GM19438 (cell line): Measurements from ENCODE around the gene GBP6.
"Not testable (repeated sequence)": the region's sequence is repeated elsewhere in the genome, so short reads cannot be mapped to it uniquely, and the experiment has no call there.

ENCODE experiments used
- ATAC-seq: cut with Tn5 transposase; IDR thresholded peaks from one replicate; pipeline ENCODE4 v1.9.1; 2021; ENCODE audit warnings: low read depth; ENCODE audit not compliant: unreplicated experiment

GBP6 gene

GRCh38 chr1:89367221-89367620 is 3.4 kb downstream of the GBP6 start:
- no peak for ATAC-seq

GRCh38 chr1:89369331-89369730 is 5.5 kb downstream of the GBP6 start:
- ATAC-seq: no peak

- not testable (repeated sequence) for ATAC-seq
These were observed 10.0 kb downstream of the GBP6 start for GRCh38 chr1:89373810-89374209.

- ATAC-seq: no peak
These were observed 14.1 kb downstream of the GBP6 start for GRCh38 chr1:89378001-89378400.

GRCh38 chr1:89381618-89382017 is 17.8 kb downstream of the GBP6 start:
- ATAC-seq: no peak

GRCh38 chr1:89382479-89382878 is 18.6 kb downstream of the GBP6 start:
- no peak for ATAC-seq

- no peak for ATAC-seq
These were observed 19.3 kb downstream of the GBP6 start for GRCh38 chr1:89383185-89383584.

- ATAC-seq: no peak
These were observed 26.8 kb downstream of the GBP6 start for GRCh38 chr1:89390707-89391106.

- no peak for ATAC-seq
These were observed 27.8 kb downstream of the GBP6 start for GRCh38 chr1:89391686-89392085.

- no peak for ATAC-seq
These were observed 31.0 kb downstream of the GBP6 start for GRCh38 chr1:89394851-89395250.

- no peak for ATAC-seq
These were observed 33.0 kb downstream of the GBP6 start for GRCh38 chr1:89396902-89397301.

GRCh38 chr1:89405275-89405929 is 41.5 kb downstream of the GBP6 start:
- ATAC-seq: no peak

GRCh38 chr1:89407360-89407759 is 43.5 kb downstream of the GBP6 start:
- ATAC-seq: no peak

GRCh38 chr1:89407768-89408167 is 43.9 kb downstream of the GBP6 start:
- not testable (repeated sequence) for ATAC-seq

GRCh38 chr1:89425056-89425455 is 61.2 kb downstream of the GBP6 start:
- ATAC-seq: no peak

GRCh38 chr1:89429062-89429461 is 65.2 kb downstream of the GBP6 start:
- no peak for ATAC-seq

GRCh38 chr1:89429681-89430080 is 65.8 kb downstream of the GBP6 start:
- not testable (repeated sequence) for ATAC-seq

GRCh38 chr1:89433421-89433820 is 69.6 kb downstream of the GBP6 start:
- no peak for ATAC-seq

- not testable (repeated sequence) for ATAC-seq
These were observed 70.4 kb downstream of the GBP6 start for GRCh38 chr1:89434058-89434780.
